ENCODE data around the gene CHD5.

CHD5 gene

DNA sequence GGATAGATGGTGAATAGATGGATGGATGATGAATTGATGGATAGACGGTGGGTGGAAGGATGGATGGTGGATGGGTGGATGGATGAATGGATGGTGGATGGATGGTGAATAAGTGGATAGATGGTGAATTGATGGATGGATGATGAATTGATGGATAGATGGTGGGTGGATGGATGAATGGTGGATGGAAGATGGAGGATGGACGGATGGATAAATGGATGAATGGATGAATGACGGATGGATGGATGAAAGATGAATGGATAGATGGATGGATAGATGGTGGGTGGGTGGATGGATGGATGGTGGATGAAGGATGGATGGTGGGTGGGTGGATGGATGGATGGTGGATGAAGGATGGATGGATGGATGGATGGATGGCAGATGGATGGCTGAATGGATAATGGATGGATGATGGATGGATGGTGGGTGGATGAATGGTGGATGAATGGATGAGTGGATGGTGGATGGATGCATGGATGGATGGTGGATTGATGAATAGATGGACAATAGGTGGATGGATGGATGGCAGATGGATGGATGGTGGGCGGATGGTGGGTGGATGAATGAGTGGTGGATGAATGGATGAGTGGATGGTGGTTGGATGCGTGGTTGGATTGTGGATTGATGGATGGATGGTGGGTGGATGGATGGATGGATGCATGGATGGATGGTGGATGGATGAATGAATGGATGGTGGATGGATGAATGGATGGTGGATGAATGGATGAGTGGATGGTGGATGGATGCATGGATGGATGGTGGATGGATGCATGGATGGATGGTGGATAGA lies 5.3 kb downstream of the CHD5 start:
- DNase-seq (ENCODE audit: low spot score), result no peak

DNA sequence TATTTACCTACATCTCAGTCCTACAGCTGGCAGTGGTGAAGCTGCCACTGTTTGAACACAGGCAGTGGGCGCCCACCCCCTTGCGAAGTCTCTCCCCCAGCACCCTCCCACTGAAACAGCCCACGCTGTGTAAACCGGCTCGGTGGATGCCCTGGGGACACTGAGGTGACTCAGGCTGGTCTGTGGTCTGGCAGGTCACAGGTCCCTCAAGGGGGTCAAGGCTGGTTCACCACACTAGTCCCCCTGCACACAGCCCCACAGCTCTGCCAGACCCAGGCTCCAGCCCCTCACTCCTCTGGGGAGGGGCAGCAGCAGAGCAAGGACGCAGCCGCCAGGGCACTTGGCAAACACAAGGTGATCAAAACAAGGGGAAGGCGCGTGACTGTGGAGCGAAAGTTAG lies 7.6 kb downstream of the CHD5 start:
- DNase-seq (ENCODE audit: low spot score), result no peak

DNA sequence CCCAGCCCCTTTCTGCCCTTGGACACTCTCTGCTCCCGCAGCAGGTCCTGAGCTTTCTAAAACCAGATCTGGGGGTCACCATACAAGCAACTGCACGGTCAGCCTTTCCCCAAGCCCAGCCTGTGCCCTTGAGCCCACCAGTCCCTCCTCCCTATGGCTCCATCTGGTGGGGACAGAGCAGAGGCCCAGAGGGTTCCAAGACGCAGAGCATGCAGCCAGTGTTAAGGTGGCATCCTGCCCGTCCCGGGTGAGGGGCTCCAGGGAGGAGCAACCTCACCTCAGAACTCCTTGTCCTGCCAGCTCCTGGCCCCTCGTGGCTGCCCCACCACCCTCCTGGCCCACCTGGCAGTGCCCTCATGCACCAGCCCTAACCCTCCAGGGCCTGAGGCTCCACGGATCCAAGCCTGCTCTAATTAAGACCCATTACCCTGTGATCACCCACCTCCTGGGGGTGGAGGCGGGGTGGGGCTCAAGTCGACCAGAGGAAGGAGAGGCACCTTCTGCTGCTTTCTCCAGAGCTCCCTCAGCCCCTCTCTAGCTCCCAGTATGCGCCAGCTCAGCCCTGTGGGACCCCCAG lies 8.5 kb downstream of the CHD5 start:
- peak; percentile 71 for DNase-seq (ENCODE audit: low spot score)

GRCh38 chr1:6170742-6171201 lies 9.3 kb downstream of the CHD5 start:
- DNase-seq (ENCODE audit: low spot score), result no peak

GRCh38 chr1:6170116-6170741 lies 9.9 kb downstream of the CHD5 start:
- DNase-seq (ENCODE audit: low spot score), result no peak

GRCh38 chr1:6168947-6169586 lies 11.1 kb downstream of the CHD5 start:
- no peak for DNase-seq (ENCODE audit: low spot score)

DNA sequence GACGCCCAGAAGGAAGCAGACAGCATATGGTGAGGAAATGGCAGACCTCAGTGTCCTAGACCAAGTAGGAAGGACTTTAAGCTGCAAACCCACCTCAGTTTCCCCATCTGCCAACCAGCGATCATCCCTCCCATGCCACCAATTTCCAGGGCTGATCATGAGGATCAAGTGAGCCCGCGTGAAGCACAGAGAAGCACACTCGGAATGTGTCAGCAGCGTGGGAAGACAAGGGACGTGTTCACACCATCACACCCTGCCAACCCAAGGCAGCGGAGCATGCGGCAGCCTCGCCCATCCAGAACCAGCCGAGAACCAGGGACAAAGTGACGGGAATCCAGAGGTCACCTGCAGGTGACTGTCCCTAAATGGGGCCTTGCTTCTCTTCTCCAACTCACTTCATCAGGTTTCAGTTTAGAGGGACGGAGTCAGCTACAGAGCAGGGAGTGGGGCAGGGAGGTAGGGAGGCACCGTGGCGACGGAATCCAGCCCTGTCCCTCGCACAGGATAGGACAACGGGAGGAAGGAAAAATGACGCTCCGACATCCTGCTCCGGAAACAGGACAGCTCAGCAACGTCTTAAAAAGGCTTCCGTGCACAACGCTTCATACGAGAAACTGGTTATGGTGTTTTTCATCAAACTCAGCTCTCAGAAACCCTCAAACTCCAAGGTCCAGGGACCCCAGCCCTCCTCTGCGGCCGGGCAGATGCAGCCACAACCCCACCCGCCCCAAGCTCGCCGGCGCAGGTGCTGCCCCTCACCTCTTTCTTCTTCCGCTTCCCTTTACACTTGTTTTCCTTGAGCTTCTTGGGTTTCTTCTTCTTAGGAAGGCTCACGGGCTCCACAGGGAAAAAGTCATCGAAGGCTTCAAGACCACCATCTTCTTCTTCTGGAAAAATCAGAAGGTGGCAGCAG lies 12.5 kb downstream of the CHD5 start:
- DNase-seq (ENCODE audit: low spot score), result no peak

DNA sequence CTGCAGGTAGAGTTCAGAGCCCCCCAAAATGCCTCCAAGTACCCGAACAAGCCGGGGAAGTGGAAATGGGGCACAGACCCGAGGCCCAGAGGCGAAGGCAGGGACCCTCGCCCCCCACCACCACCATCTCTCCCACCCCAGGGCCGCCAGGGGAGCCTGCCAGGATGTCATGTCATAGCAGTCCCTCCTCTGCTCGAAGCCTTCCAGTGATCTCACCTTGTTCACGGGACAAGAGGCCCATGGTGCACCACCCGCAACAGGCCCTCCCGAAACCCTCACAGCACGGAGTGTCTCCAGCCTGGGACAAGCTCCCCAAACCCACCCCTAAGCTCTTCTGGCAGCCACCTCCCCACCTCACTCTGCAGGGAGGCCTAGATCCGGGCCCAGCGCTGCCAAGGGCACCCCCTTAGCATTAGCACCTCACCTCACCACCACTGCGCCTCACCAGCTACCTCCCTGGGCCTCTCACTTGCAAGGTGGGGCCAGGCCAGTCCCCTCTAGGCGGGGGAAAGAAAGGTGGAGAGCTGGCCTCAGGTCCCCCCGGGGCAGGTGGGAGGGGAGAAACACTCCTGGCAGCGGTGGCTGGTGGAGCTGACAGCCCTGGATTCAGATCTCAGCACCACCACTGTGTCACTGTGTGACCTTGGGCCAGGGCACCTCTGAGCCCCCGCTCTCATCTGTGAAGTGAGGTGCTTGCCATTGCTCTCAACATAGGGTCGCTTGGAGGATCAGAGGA lies 13.3 kb downstream of the CHD5 start:
- no peak for DNase-seq (ENCODE audit: low spot score)

DNA sequence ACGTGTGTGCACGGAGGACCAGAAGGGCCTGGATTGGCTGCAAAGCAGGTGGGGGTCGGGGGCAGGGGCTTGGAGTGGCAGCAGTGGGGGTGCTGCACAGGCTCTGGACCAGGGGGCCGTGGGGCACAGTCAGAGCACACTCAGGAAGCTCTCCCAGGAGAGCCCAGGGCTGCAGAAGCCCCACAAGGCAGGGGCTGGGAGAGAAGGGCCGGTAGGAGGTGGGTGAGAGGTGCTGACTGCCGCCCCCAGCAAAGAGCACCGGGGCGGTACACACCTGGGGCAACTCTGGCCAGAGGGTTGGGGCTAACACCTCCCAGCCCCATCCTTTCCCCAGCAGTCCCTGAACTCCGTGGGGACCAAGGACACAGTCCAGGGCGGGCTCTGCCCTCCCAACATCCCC lies 13.9 kb downstream of the CHD5 start:
- no peak for DNase-seq (ENCODE audit: low spot score)

DNA sequence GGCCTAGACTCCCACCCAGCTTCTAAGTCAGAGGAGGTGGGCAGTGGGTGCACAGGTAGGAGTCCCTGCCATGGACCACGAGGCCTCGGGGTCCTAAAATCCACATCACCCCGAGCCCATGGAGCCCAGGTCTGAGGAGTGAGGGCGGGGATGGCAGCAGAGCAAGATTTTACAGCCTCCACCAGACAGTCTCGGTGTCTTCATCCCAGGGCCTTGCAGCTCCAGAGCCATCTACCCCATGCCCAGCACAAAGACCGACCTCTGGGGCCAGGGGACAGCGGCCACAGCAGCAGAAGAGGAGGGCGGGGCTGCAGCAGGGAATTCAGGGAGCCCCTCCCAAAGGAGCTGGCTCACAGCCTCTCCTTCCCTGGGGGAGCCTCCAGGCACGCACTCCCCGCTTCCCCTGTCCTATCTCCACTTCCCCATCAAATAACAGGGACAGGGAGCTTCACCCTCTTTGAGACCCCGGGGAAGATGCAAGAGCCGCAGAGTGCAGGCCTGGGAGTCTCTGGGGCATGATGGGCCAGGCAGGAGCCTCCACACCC lies 14.6 kb downstream of the CHD5 start:
- DNase-seq (ENCODE audit: low spot score), result no peak

DNA sequence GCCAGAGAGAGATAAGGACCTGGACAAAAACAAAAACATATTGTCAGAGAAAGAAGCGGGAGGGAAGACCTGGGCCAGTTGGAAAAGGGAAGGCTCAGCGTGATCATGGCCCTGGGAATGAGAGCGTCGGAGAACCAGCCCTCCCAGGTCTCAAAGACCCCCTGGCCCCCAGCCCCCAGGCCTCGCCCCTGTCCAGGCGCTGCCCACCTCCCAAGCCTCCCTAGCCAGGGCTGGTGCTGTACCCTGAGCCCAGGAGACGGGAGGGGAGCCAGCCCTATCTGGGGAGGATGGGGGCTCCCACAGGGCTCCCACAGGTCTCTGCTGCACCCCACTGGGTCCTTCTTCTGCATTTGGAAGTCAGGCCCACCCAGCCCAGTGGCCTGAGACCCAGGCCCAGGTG lies 15.1 kb downstream of the CHD5 start:
- DNase-seq (ENCODE audit: low spot score), result no peak

DNA sequence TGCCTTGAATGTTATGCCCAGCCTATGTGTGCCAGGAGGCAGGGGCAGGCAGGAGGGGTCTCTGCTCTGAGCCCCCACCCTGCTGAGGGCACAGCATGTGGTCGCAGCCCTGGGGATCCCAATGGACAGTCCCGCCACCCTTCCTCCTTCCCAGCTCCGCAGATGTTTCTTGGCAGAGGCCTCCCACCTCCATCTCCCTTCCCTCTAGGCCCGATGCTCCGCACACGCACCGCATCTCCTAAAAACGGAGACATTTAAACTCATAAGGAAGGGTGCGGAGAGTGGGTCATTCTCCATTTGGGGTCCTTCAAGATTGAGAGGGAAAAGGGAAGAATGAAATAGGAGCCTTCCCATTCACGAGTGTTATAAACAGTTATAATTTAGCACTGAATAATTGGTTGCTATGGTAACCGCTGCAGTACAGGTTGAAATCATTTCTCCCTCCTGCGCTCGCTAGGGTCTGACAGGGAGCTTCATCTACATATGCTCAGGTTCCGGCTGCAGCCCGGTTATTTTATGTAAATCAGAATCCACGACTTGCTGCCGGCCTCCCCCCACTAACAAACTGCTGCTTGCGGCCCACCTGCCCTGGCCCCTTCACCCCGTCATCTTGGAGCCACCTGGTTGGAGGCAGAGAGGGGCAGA lies 16.0 kb downstream of the CHD5 start:
- no peak for DNase-seq (ENCODE audit: low spot score)

GRCh38 chr1:6163191-6163972 lies 16.7 kb downstream of the CHD5 start:
- DNase-seq (ENCODE audit: low spot score), result no peak

DNA sequence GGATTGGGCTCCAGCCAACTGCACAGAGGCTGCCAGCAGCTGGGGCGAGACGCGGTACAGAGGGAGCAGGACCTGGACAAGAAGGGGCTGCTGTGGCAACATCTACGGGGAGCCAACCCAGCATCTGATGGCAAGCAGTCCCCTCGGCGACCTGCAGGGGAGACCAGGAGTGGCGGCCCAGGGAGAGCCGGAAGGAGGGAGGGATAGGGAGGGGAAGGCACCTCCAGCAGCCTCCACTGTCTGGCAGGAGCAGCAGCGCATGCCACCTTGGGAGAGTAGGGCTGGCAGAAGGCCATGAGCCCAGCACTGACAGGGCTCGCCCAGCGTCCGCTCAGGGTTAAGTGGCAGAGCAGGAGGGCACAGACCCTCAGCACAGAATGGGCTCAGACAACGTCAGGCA lies 17.3 kb downstream of the CHD5 start:
- DNase-seq (ENCODE audit: low spot score), result peak; percentile 59

- DNase-seq (ENCODE audit: low spot score), result no peak
Measured at GRCh38 chr1:6162341-6162740, 17.8 kb downstream of the CHD5 start.

DNA sequence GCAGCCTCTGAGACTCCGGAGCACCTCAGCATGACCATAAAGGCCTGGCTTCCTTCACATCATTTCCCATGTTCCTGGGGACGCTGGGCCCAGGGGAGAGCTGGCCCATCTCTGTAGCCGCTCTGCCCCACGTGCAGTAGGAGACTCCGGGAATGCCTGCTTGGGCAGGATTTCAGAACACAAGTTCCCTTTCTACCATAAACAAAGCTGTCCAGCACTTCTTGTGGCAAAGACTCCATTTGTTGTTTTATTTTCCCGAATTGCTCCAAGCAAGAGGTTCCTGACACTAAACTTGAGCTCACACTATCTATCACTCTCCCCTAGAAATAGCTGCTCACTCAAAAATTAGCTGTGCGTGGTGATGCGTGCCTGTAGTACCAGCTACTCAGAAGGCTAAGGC lies 21.9 kb downstream of the CHD5 start:
- DNase-seq (ENCODE audit: low spot score), result no peak

DNA sequence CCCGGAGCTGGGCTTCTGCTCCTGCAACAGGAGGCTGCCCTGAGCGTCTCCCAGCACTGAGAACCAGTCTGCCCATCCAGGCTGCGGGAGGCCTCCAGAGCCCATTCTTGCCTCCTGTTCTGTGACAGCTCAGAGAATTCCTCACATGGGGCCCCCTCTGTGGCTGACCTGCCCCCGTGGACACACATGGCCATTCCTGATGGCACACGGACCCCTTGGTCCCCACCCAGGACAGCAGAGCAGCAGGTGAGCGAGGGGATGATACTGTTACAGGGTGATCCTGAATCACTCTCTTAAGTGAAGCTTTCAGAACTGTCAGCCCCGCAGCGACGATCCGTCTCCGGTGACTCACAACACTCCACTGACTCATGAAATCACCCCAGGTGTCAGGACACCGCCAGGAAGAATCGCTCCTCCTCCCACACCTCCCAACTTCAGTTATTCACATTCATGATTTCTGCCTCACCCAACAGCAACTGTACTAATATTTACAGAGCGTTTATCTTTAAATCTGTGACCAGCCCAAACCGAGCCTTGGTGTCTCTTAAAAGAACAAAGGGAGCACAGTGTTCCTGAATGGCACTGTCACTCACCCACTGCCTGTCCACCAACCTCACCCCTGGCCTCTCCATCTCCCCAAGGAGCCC lies 22.5 kb downstream of the CHD5 start:
- DNase-seq (ENCODE audit: low spot score), result no peak

GRCh38 chr1:6157132-6157527 lies 23.0 kb downstream of the CHD5 start:
- no peak for DNase-seq (ENCODE audit: low spot score)

All from D341Med (cell line).